ENCODE results near the gene TMEM270. TPM values are rescaled to one million over a fixed set of nuclear protein-coding genes. Genes with fewer than 3 reads are reported as not detected.

The TMEM270 gene
- total RNA-seq, 4 donors from 2014 or later: not detected

DNA sequence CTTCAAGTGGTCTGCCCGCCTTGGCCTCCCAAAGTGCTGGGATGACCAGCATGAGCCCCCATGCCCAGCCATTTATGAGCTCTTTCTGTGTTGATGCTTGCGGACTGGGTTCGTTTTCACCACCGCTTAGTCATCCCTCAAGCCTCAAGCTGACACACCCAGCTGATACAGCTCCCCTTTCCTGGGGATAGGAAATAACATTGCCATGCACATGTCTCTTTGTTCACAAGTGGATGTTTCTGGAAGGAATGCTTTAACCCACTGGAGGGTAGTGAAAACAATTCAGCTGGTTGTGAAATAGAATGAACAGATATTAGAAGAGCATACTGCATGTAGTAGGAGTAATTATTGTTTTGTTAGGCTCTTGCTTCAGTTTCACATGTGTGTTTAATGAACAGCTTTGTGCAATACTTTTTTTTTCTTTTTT, 10.2 kb upstream of the TMEM270 start:
- 21 to 24% methylated on average over 4 of the region's 4 CpGs for WGBS, 2 donors
- intact Hi-C loops (cut with DNase I; ENCODE audit: low total_unique reads): no loop called here
- peak in 1 of 2 donors; percentile 87 for DNase-seq (ENCODE audit: low spot score in 2 of 2)
- H3K4me3 ChIP-seq (ENCODE audit: low read depth, poor library complexity, severe bottlenecking): no peak overlapping the region
- TF ChIP-seq, protein P1, sequence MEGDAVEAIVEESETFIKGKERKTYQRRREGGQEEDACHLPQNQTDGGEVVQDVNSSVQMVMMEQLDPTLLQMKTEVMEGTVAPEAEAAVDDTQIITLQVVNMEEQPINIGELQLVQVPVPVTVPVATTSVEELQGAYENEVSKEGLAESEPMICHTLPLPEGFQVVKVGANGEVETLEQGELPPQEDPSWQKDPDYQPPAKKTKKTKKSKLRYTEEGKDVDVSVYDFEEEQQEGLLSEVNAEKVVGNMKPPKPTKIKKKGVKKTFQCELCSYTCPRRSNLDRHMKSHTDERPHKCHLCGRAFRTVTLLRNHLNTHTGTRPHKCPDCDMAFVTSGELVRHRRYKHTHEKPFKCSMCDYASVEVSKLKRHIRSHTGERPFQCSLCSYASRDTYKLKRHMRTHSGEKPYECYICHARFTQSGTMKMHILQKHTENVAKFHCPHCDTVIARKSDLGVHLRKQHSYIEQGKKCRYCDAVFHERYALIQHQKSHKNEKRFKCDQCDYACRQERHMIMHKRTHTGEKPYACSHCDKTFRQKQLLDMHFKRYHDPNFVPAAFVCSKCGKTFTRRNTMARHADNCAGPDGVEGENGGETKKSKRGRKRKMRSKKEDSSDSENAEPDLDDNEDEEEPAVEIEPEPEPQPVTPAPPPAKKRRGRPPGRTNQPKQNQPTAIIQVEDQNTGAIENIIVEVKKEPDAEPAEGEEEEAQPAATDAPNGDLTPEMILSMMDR (IDR thresholded peaks at IDR 0.05): no peak
- no peak for TF ChIP-seq POLR2A (IDR thresholded peaks at IDR 0.05)

DNA sequence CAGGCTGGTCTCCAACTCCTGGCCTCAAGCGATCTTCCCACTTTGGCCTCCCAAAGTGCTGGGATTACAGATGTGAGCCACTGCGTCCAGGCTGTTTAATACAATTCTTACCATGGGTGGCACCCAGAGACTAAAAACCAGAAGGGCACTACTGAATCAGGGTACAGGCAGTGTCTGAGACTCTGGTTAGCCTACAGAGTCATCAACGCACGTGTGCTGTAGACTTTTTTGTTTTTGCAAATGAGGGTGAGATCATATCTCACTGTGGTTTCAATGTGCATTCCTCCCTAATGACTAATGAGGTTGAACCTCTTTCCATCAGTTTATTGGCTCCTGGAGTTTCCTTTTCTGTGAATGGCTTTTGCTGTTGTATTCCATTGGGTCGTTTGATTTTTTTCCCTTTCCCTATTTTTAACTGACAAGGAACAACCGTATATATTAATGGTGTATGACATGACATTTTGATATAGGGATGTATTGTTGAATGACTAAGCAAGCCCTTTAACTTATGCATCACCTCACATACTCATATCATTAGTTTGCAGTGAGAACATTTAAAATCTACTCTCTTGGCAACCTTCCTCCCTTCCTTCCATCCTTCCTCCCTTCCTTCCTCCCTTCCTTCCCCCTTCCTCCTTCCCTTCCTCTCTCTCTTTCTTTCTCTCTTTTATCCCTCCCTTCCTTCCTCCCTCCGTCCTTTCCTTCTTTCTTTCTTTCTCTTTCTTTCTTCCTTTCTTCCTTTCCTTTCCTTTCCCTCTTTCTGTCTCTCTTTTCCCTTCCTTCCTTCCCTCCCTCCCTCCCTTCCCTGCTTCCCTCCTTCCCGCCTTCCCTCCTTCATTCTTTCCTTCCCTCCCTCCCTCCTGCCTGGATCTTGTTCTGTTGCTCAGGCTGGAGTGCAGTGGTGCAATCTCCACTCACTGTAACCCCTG, 9.3 kb upstream of the TMEM270 start:
- WGBS, 2 donors: 24 to 29% methylated on average over 8 of the region's 8 CpGs
- TF ChIP-seq, protein P1 (IDR thresholded peaks at IDR 0.05): no peak
- no peak for TF ChIP-seq POLR2A (IDR thresholded peaks at IDR 0.05)
- no peak overlapping the region for H3K4me3 ChIP-seq (ENCODE audit: low read depth, poor library complexity, severe bottlenecking)
- DNase-seq (ENCODE audit: low spot score in 2 of 2): peak in 1 of 2 donors; percentile 62
- intact Hi-C loops (cut with DNase I; ENCODE audit: low total_unique reads): no loop called here

DNA sequence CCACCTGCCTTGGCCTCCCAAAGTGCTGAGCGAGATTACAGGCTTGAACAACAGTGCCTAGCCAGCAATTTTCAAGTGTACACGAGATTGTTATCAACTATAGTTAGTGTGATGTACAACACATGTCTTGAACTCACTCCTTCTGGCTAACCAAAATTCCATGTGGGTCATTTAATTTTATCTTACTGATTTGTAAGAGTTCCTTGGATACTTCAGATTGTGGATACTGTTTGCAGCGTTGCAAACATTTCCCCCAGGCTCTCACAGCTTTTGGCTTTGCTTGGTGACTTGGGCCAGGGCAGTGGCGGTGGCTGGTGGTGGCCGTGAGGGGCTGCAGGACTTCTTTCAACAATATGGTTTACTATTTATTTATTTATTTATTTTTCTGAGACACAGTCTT, 8.5 kb upstream of the TMEM270 start:
- intact Hi-C loops (cut with DNase I; ENCODE audit: low total_unique reads): no loop called here
- TF ChIP-seq, protein P1 (IDR thresholded peaks at IDR 0.05): no peak
- no peak for TF ChIP-seq POLR2A (IDR thresholded peaks at IDR 0.05)
- WGBS, 2 donors: 66 to 82% methylated on average over 5 of the region's 5 CpGs
- H3K4me3 ChIP-seq (ENCODE audit: low read depth, poor library complexity, severe bottlenecking): no peak overlapping the region
- DNase-seq (ENCODE audit: low spot score in 2 of 2): no peak

DNA sequence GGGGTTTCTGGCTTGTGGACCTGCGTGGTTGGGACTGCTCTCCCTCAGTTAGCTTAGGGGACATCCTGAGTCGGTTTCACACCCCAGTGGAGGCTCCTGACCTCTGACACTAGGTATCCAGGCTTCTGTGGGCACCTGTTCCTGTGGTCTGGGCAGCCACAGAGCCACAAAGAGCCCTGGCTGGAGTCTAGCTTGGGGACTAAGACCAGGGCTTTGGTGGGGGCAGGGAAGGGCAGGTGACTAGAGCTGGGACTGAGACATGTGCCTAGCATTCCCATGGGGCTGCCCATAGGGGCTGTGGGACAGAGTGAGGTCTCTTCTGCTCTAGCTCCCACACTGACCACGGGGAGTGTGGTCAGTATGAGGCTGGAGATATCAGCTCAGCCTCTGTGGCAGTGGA, 4.0 kb upstream of the TMEM270 start:
- no peak for DNase-seq (ENCODE audit: low spot score in 2 of 2)
- intact Hi-C loops (cut with DNase I; ENCODE audit: low total_unique reads): loop anchor here (5.0 kb wide), 1 partner anchor 120 kb away; the partner anchor contains the start of gene ABHD11
- 77% methylated on average over 3 of the region's 3 CpGs for WGBS, 2 donors
- TF ChIP-seq, protein P1 (IDR thresholded peaks at IDR 0.05): no peak
- no peak for TF ChIP-seq POLR2A (IDR thresholded peaks at IDR 0.05)
- H3K4me3 ChIP-seq (ENCODE audit: low read depth, poor library complexity, severe bottlenecking): no peak overlapping the region

DNA sequence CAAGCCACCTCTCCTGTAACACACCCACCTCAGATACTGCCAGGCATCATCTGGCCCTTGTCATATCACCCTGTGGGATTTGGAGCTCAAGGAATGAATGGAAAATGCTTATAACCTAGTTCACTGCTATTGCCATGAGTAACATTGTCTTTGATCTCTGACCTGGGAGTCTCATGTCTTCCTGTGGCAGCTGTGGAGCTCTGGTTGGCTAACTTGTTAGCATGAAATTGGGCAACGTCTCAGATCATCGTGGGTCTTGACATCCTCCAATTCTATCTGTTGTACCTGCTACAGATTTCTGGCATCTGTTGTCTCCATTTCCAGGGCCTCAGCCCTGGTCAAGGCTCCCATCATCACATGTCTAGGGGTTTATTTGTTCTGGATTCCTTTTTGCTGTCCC, 2.2 kb upstream of the TMEM270 start:
- H3K4me3 ChIP-seq (ENCODE audit: low read depth, poor library complexity, severe bottlenecking): no peak overlapping the region
- 62 to 86% methylated on average over 2 of the region's 2 CpGs for WGBS, 2 donors
- TF ChIP-seq, protein P1 (IDR thresholded peaks at IDR 0.05): no peak
- TF ChIP-seq POLR2A (IDR thresholded peaks at IDR 0.05): no peak
- intact Hi-C loops (cut with DNase I; ENCODE audit: low total_unique reads): loop anchor here (5.0 kb wide), 1 partner anchor 122 kb away; the partner anchor contains the start of gene ABHD11
- no peak for DNase-seq (ENCODE audit: low spot score in 2 of 2)

All from lower leg skin (tissue), 4 donors.